Progenitor cell of endocrine pancreas (in vitro differentiated cells): ENCODE data around the gene AVL9. TPM values are rescaled to one million over a fixed set of nuclear protein-coding genes. Genes with fewer than 3 reads are reported as not detected.
"Not testable (repeated sequence)": the region's sequence is repeated elsewhere in the genome, so short reads cannot be mapped to it uniquely, and the experiment has no call there.

Experiments used
- DNase-seq: peaks from one replicate; pipeline ENCODE4 v3.0.0; 2021; ENCODE audit warnings: low spot score; ENCODE audit not compliant: unreplicated experiment
- H3K27ac Mint-ChIP-seq: 2 replicates; pipeline ENCODE4 v1.8.0; 2021; ENCODE audit warnings: mild to moderate bottlenecking, moderate library complexity, mixed read lengths
- H3K27me3 Mint-ChIP-seq: 2 replicates; pipeline ENCODE4 v1.8.0; 2021; ENCODE audit warnings: mixed read lengths
- H3K36me3 Mint-ChIP-seq: 2 replicates; pipeline ENCODE4 v1.8.0; 2022; ENCODE audit warnings: mixed read lengths; ENCODE audit not compliant: insufficient read depth
- H3K4me1 Mint-ChIP-seq: 2 replicates; pipeline ENCODE4 v1.8.0; 2021; ENCODE audit warnings: low read depth, mixed read lengths
- H3K4me3 Mint-ChIP-seq: 2 replicates; pipeline ENCODE4 v1.8.0; 2021; ENCODE audit warnings: low read depth, mild to moderate bottlenecking, moderate library complexity, mixed read lengths
- H3K9me3 Mint-ChIP-seq: 2 replicates; pipeline ENCODE4 v1.8.0; 2021; ENCODE audit warnings: low read depth, mixed read lengths
- CTCF ChIP-seq: fragments of 200-600 bp; sonication (generic); IDR thresholded peaks from one replicate; pipeline ENCODE4 v1.5.0; 2021; ENCODE audit warnings: antibody characterized with exemption, mild to moderate bottlenecking; ENCODE audit not compliant: unreplicated experiment
- total RNA-seq: library from RNA; stranded (reverse); gene quantifications from 2 replicates; pipeline ENCODE4 v1.2.1, GENCODE V29; 2021

AVL9 gene
- total RNA-seq, 1 donor from 2014 or later = 50.7 TPM

- Mint-ChIP-seq H3K4me1 (peaks cover 17% of the 10 kb centered on the region), H3K27ac (peak overlapping the region; percentile 98), H3K4me3 (peak overlapping the region; percentile 98), H3K9me3 (no peaks in the 10 kb centered on the region), H3K27me3 (no peaks in the 10 kb centered on the region), H3K36me3 (peaks cover 9% of the 10 kb centered on the region)
- DNase-seq = no peak
- TF ChIP-seq CTCF = no peak
Measured at GRCh38 chr7:32496052-32496813, 944 bp downstream of the AVL9 start.

- H3K9me3 Mint-ChIP-seq, H3K27ac Mint-ChIP-seq, DNase-seq, H3K27me3 Mint-ChIP-seq, H3K36me3 Mint-ChIP-seq, H3K4me3 Mint-ChIP-seq: not testable (repeated sequence)
- H3K4me1 Mint-ChIP-seq = peaks cover 25% of the 10 kb centered on the region
Measured at GRCh38 chr7:32499755-32500154, 4.5 kb downstream of the AVL9 start.

- not testable (repeated sequence) for H3K9me3 Mint-ChIP-seq, H3K27ac Mint-ChIP-seq, H3K4me3 Mint-ChIP-seq, H3K27me3 Mint-ChIP-seq, DNase-seq, H3K36me3 Mint-ChIP-seq
- peaks cover 25% of the 10 kb centered on the region for H3K4me1 Mint-ChIP-seq
Measured at GRCh38 chr7:32500216-32500615, 4.9 kb downstream of the AVL9 start.

- Mint-ChIP-seq H3K9me3 (no peaks in the 10 kb centered on the region), H3K4me3 (no peak overlapping the region), H3K36me3 (peaks cover 9% of the 10 kb centered on the region), H3K27ac (no peak overlapping the region), H3K27me3 (no peaks in the 10 kb centered on the region), H3K4me1 (peaks cover 25% of the 10 kb centered on the region)
- no peak for DNase-seq
- TF ChIP-seq CTCF = no peak
Measured at GRCh38 chr7:32500922-32501341, 5.6 kb downstream of the AVL9 start.

GRCh38 chr7:32501522-32501921 is 6.2 kb downstream of the AVL9 start:
- DNase-seq = no peak
- H3K4me3 Mint-ChIP-seq = no peak overlapping the region
- H3K4me1 Mint-ChIP-seq = peaks cover 21% of the 10 kb centered on the region
- H3K27ac Mint-ChIP-seq = peak overlapping the region; percentile 73
- TF ChIP-seq CTCF = no peak
- no peaks in the 10 kb centered on the region for H3K9me3 Mint-ChIP-seq
- no peaks in the 10 kb centered on the region for H3K27me3 Mint-ChIP-seq
- peaks cover 9% of the 10 kb centered on the region for H3K36me3 Mint-ChIP-seq

- H3K27ac Mint-ChIP-seq = no peak overlapping the region
- H3K9me3 Mint-ChIP-seq = peaks cover 5% of the 10 kb centered on the region
- no peak for DNase-seq
- TF ChIP-seq CTCF = no peak
- H3K4me3 Mint-ChIP-seq = no peak overlapping the region
- H3K36me3 Mint-ChIP-seq = peaks cover 18% of the 10 kb centered on the region
- no peaks in the 10 kb centered on the region for H3K27me3 Mint-ChIP-seq
- peaks cover 14% of the 10 kb centered on the region for H3K4me1 Mint-ChIP-seq
Measured at GRCh38 chr7:32502728-32503127, 7.4 kb downstream of the AVL9 start.
